GM12891 (cell line): Measurements from ENCODE around the gene DDN.

Experiments used
- PAX5 ChIP-seq: IDR thresholded peaks from 2 replicates; pipeline ENCODE4 v1.6.1; 2011; ENCODE audit warnings: low read length, moderate library complexity, mild to moderate bottlenecking; ENCODE audit not compliant: insufficient read depth, severe bottlenecking
- POLR2A ChIP-seq: IDR thresholded peaks from 2 replicates; pipeline ENCODE4 v1.6.1; 2011; ENCODE audit warnings: low read depth, low read length, control low read depth
- POLR2AphosphoS5 ChIP-seq: IDR thresholded peaks from 2 replicates; pipeline ENCODE4 v1.6.1; 2011; ENCODE audit warnings: low read depth, low read length, control low read depth
- SPI1 ChIP-seq: IDR thresholded peaks from 2 replicates; pipeline ENCODE4 v1.6.1; 2011; ENCODE audit warnings: low read depth, low read length, control low read depth
- TAF1 ChIP-seq: IDR thresholded peaks from 2 replicates; pipeline ENCODE4 v1.6.1; 2011; ENCODE audit warnings: low read depth, low read length, control low read depth

DNA sequence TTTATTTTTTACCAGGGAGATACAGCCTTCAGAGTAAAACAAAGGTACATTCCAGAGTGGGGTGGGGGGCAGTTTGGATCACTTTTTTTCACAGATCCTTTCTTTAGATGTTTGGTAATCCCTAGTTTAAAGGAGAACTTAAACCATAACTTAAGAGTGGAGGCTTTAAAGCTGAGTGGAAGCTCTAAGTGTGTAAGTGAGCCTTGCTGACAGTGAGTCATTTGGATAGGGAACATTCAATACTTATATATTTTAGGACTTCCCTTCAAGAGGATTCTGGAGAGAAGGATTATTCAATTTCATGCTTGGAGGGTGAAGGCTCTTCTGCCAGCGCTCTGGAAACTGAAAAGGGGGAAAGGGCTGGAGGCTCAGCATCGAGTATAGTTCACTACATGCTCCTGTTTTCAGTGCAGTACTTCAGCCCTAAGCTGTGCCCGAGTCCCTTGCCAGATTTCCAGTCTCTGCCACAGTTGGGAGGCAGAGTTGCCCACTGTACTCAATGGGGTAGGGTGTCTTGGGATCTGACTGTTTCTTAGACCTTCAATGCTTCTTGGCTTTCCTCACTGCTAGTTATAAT, 11.0 kb upstream of the DDN start:
- no peak for TF ChIP-seq POLR2AphosphoS5
- no peak for TF ChIP-seq POLR2A
- TF ChIP-seq TAF1: no peak
- no peak for TF ChIP-seq PAX5
- no peak for TF ChIP-seq SPI1
